Nephron progenitor cell (in vitro differentiated cells): Measurements from ENCODE around the gene CDC14B.

Experiments
- DNase-seq: peaks from one replicate; pipeline ENCODE4 v3.0.0; 2021
- H3K27ac Mint-ChIP-seq: 2 replicates; pipeline ENCODE4 v1.8.0; 2021; ENCODE audit warnings: mild to moderate bottlenecking, moderate library complexity, mixed read lengths
- H3K27me3 Mint-ChIP-seq: 2 replicates; pipeline ENCODE4 v1.8.0; 2021; ENCODE audit warnings: mild to moderate bottlenecking, low read depth, mixed read lengths; ENCODE audit not compliant: poor library complexity
- H3K36me3 Mint-ChIP-seq: 2 replicates; pipeline ENCODE4 v1.8.0; 2021; ENCODE audit warnings: low read depth, mixed read lengths
- H3K4me1 Mint-ChIP-seq: 2 replicates; pipeline ENCODE4 v1.8.0; 2021; ENCODE audit warnings: mixed read lengths
- H3K4me3 Mint-ChIP-seq: 2 replicates; pipeline ENCODE4 v1.8.0; 2021; ENCODE audit warnings: mild to moderate bottlenecking, moderate library complexity, mixed read lengths
- H3K9me3 Mint-ChIP-seq: 2 replicates; pipeline ENCODE4 v1.8.0; 2021; ENCODE audit warnings: mild to moderate bottlenecking, moderate library complexity, mixed read lengths
- CTCF ChIP-seq: fragments of 200-600 bp; sonication (generic); IDR thresholded peaks from 2 replicates; pipeline ENCODE4 v1.5.0; 2021; ENCODE audit warnings: antibody characterized with exemption

CDC14B gene

GRCh38 chr9:96486386-96487028, 133.1 kb downstream of the CDC14B start:
- H3K9me3 Mint-ChIP-seq = no peaks in the 10 kb centered on the region
- H3K36me3 Mint-ChIP-seq = peaks cover 62% of the 10 kb centered on the region
- H3K27me3 Mint-ChIP-seq = peaks cover 5% of the 10 kb centered on the region
- no peak for DNase-seq
- TF ChIP-seq CTCF = no peak
- H3K4me3 Mint-ChIP-seq = no peak overlapping the region
- H3K4me1 Mint-ChIP-seq = peaks cover 23% of the 10 kb centered on the region
- no peak overlapping the region for H3K27ac Mint-ChIP-seq

- Mint-ChIP-seq H3K27ac (no peak overlapping the region), H3K4me3 (no peak overlapping the region), H3K27me3 (peaks cover 5% of the 10 kb centered on the region), H3K9me3 (no peaks in the 10 kb centered on the region), H3K4me1 (peaks cover 10% of the 10 kb centered on the region), H3K36me3 (peaks cover 59% of the 10 kb centered on the region)
- no peak for DNase-seq
- TF ChIP-seq CTCF = no peak
These were observed 134.4 kb downstream of the CDC14B start for GRCh38 chr9:96485280-96485679.

GRCh38 chr9:96484521-96484931, 135.1 kb downstream of the CDC14B start:
- no peak for DNase-seq
- Mint-ChIP-seq H3K27me3 (peaks cover 5% of the 10 kb centered on the region), H3K9me3 (no peaks in the 10 kb centered on the region), H3K27ac (no peak overlapping the region), H3K4me1 (peaks cover 3% of the 10 kb centered on the region), H3K36me3 (peaks cover 58% of the 10 kb centered on the region), H3K4me3 (no peak overlapping the region)
- TF ChIP-seq CTCF = no peak

GRCh38 chr9:96483733-96484390, 135.8 kb downstream of the CDC14B start:
- peaks cover 57% of the 10 kb centered on the region for H3K36me3 Mint-ChIP-seq
- no peaks in the 10 kb centered on the region for H3K4me1 Mint-ChIP-seq
- no peaks in the 10 kb centered on the region for H3K27me3 Mint-ChIP-seq
- no peak overlapping the region for H3K4me3 Mint-ChIP-seq
- H3K9me3 Mint-ChIP-seq = no peaks in the 10 kb centered on the region
- DNase-seq = no peak
- H3K27ac Mint-ChIP-seq = no peak overlapping the region
- TF ChIP-seq CTCF = no peak

GRCh38 chr9:96483197-96483596, 136.4 kb downstream of the CDC14B start:
- Mint-ChIP-seq H3K27me3 (no peaks in the 10 kb centered on the region), H3K4me3 (no peak overlapping the region), H3K36me3 (peaks cover 62% of the 10 kb centered on the region), H3K27ac (no peak overlapping the region), H3K4me1 (no peaks in the 10 kb centered on the region), H3K9me3 (no peaks in the 10 kb centered on the region)
- TF ChIP-seq CTCF = no peak
- DNase-seq = no peak

- no peak for TF ChIP-seq CTCF
- DNase-seq = no peak
- Mint-ChIP-seq H3K4me1 (no peaks in the 10 kb centered on the region), H3K4me3 (no peak overlapping the region), H3K27ac (no peak overlapping the region), H3K27me3 (no peaks in the 10 kb centered on the region), H3K36me3 (peaks cover 58% of the 10 kb centered on the region), H3K9me3 (no peaks in the 10 kb centered on the region)
These were observed 137.2 kb downstream of the CDC14B start for GRCh38 chr9:96482476-96482875.
